Fibroblast of skin of abdomen (primary cell): ENCODE results near the gene CIDEA.

Experiments used
- DNase-seq: peaks from one replicate; pipeline ENCODE4 v3.0.0-alpha.2; 2013

Gene CIDEA

DNA sequence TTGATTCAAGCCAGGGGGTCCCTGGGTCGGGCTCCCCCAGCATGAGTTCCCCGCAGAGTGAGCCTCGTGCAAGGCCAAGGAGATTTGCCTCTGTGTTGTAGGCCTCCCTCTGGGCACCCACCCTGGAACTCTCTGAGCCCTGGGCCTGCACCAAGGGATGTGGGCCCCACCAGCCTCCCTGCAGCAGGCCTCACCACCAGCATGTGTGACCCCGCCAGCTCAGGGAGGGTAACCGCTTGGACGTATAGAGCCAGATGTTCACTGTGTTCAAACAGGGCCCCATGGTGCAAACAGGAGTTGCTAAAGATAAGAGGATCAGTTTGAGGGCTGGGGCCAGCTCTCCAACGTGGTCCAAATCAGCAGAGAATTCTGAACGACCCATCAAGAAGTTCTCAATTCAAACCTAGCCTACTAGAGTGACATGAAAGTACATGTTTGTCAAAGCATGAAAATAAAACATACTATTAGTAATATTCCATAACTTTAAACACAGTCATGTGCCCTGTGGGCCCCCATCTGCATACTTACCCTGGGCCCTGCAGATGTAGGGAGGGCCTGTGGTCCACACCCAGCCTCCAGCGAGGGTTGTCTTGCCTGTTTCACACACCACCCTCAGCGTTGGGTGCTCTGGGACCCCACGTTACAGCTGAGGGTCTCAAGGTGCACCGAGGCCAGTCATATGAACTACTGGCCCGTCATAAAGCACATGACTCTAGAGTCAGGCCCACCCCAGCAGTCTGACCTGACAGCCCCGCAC lies 48.4 kb downstream of the CIDEA start:
- DNase-seq = no peak

DNA sequence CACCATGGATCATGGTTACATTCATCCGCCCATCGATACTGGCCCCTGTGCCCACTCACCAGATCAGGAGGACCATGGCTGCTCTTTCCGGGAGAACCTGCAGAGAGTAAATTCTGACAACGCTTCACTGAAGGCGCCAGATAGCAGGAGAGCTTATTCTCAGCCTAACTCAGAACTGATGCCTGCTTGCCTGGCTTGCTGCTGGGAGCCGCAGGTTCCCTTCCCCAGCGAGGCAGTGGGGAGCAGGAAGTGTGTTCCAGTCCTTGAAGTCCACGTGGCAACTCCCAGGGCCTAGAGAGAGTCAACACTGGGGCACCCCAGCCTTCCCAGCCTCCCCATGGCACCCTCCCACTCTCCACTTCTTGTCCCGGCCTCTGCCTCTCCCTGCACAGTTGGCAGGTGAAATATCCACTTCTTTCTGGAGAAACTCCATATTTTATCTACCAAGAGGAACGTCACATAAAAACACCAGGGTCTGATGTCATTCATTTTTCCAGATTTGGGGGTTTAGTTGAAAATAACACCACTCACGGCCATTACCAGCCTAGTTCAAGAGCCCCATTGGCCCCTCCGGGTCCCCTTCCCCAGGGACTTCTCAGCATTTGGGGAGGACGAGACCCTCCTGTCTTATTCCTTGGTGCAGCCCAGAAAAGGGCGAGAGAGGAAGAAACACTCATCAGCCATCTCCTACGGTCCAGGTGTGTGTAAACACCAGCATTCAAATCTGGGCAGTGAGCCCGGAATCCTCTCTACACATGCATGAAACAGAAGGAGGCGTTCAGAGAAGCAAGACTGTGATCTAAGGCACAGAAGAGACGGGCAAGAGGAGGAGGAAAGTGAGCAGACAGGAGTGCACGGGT lies 50.4 kb downstream of the CIDEA start:
- peak; percentile 37 for DNase-seq

DNA sequence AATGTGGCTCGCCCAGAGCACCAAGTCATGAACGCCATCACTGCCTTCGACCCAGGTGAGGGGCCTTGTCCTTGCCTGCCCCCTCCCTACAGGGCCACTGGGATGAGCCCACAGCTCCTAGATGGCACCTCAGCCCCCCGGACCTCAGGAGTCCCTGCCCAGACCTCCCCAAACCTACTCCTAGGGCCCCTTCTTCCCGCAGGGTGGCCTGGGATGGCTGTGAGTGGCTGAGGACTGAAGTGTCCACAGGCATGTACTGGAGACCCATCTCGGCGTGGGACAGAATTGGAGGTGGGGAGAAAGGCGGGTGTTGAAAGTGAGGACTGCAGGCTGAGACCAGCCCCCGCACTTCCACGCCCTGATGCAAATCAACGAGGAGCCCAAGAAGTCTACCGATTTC lies 51.0 kb downstream of the CIDEA start:
- no peak for DNase-seq

DNA sequence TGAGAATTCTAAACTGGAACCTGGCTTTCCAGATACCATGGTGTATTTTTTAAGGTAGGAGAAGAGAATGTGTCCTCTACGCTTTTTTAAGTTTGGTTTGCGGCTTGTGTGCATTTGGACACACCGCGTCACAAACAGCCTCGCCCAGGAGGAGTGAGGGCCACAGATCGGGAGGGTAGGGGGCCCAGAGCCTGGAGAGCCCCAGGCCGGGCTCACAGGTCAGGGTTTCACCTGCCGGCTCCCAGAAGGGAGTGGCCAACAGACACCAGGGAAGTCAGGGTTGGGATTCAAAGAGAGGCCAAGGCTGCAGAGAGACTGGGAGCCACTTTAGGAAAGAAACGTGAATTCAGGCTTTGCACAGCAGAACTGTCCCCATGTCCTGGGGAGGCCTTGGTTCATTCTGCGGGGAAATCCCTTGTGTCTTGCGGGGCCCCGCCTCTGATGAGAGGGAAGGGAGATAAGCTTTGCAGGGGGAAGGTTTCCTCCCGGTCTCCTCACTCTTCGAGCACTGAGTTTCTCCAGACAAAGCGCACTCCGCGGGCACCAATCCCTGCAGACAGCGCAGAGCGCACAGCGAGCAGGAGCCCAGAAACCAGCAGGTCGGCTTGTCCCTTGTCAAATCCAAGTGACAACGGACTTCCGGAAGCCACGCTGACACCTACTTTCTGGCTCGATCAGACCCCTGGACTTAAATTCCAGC lies 51.9 kb downstream of the CIDEA start:
- DNase-seq = no peak

DNA sequence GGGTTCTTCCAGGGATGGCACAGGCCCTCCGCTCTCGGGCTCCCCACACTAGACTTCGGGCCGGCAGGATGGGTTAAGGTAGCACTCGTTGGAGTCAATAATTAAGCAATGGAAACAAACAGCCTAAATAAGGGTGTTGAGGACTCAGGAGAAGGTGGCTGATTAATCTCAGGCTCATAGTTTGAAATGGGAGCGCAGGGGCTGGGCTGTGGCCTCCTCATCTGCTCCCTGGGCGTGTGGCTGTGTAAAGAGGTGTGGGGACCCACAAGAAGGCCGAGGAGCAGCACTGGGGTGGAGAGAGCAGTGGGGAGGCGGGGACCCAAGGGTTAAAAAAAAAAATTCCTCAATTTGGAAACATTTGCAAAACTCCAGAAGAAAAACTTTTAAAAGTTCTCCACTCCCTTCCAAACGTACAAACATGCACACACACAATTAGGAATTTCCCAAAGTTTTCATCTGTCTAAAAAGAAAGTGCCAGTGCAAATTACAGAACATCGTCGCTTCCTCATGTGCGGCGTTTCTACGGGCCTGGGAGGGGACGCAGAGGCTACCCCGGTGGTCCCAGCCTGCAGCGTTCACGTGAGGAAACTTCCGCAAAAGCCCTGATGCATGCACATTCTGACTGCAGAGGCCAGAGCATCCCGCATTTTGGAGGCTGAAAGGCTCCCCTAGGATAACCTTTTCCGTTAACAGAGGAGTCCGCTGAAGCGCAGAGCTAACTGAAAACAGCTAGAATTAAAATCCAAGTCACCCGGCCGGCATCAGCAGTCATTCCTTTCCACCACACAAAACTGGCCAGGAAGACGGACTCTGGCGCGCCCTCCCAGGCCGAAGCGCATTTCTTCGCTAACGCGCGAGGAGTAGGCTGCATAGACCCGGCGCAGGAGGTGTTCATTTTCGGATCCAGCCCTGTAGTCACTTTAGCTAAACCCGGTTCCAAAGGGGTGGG lies 52.9 kb downstream of the CIDEA start:
- peak; percentile 74 for DNase-seq

DNA sequence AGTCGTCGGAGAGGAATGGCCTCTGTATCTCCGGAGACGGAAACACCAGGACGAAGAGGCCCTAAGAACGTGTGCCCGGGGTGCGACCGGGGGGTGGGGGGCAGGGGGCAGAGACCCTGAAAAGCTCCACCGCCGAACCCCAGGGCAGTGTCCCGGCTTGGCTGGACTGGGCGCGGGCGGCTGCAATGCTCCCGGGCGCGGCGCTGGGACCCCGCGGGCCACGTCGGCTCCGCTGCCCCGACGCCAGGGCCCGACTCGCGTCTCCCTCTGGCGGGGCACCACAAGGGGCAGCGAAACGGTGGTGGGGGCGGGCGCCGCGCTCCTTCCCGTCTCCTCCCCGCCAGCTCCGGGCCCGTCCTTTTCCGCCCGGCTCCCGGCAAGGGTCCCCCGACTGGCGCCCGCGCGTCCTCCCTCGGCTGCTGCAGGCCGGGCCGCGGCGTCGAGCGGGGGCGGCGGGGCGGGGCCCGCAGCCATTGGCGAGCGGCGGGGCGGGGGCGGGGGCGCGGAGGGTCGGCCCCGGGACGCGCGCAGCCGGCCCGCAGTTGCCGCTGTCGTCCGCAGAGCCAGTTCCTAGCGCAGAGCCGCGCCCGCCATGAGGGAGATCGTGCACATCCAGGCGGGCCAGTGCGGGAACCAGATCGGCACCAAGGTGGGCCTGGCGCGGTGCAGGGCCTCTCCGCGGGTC lies 53.7 kb downstream of the CIDEA start, which contains the start of gene TUBB6:
TUBB6 (plus strand) TSS at position 541 of the 685 bp plus-strand sequence; CDS start at position 593, 52 bp downstream.
- peak; percentile 91 for DNase-seq

DNA sequence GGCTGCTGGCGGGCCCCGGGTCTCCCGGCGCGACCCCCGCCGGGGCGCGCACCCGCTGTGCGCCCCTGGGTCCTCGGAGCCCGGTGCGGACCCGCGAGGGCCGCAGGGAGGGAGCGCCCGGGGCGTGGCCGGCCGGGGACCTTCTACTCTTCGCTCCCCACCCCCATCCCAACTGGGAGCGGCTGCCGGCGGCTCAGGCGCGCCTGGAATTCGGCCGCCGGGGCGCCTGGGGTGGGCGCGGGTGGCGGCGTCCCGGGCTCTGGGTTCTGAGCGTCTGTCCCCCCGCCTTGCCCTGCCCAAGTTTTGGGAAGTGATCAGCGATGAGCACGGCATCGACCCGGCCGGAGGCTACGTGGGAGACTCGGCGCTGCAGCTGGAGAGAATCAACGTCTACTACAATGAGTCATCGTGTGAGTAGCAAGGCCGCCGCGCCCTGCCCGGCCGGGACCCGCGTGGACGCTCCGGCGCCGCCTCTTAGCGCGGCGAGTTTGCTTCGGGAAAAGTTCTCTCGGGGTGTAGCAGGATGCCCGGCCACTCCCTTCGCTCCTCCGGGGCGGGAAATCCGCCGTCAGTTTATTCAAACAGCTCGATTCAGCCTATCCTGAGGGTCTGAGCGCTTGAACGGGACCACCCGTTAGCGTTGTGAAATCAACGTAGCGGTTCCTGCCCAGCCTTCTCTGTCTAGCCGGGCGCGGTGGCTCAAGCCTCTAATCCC lies 54.4 kb downstream of the CIDEA start:
- DNase-seq = peak; percentile 83

DNA sequence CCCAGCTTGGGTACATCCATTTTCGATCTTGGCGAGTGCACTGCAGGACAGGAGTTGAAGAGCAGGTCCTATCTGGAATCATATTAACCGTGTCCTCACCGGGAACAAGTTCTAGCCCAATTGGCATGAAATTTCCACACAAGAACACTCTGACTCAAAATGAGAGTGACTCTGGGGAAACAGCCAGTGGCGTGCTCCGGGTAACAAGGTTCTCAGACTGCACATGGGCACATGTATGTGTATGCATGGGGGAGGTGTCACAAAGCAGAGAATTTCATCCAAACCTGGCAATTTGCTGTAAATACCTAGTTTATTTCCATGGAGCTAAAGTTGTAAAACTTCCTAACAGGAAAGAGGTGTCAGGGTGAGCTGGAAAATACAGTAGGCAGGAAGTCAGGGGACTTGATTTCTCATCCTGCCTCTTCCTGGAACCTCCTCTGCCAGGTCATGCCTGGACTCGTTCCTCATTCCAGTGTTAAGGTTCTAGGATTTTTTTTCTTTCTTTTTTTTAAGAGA lies 55.6 kb downstream of the CIDEA start:
- no peak for DNase-seq

DNA sequence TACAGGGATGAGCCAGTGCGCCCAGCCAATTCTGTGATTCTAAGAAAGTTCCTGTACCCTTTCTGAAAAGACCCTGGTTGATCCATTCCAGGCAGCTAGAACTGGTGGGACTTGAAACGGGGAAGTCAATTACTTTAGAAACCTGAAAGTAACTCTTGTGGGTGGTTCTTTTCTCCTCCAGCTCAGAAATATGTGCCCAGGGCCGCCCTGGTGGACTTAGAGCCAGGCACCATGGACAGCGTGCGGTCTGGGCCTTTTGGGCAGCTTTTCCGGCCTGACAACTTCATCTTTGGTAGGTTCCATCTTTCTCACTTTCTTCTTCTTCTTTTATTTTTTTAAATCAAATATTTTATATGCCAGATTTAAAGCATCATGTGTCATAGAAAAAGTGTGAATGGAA lies 56.6 kb downstream of the CIDEA start:
- no peak for DNase-seq

DNA sequence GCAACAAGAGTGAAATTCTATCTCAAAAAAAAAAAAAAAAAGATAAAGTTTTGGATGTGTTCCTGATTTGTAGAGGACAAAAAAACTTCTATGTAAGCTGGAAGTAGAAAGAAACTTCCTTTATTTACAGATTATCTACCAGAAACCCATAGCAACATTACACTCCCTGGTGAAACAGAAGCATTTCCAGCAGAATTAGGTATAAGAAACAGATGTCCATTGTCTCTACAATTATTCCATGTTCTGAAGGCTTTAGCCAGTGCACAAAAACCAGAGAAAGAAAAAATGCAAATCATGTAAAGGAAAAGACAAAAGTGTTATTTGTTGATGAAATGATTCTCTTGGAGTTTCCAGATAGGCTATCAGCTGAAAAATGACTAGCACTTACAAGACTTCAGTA lies 58.8 kb downstream of the CIDEA start:
- DNase-seq = no peak

DNA sequence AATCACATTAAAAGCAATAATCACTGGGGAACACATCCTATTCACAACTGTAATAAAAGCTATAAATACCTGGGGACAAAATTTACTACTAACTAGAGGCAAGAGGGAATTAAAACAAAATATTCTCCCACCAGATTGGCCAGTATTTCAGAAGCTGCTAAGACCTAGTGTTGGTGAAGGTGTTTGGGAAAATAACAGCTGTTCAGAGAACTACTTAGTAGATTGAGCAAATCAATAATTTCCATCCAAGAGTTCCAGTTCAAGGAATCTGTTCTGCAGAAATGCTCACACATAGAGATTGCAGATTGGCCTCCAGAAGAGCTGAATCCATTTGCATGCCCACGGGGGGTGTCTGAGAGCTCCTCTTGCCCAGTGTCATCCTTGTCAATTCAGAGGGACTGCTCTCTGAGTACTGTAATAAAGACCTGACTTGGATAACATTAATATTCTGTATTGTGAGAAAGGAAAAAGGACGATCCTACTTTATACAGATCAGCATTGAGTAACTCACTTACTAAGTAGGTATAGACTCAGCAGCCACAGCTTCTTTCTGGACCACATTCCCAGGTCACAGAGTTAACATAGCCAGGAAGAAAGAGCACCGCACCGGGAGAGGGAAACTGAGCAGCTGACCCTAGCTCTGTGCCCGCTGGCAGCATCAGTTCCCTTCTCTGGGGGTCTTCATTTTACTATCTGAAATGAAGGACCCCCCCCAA lies 59.5 kb downstream of the CIDEA start:
- DNase-seq = no peak

DNA sequence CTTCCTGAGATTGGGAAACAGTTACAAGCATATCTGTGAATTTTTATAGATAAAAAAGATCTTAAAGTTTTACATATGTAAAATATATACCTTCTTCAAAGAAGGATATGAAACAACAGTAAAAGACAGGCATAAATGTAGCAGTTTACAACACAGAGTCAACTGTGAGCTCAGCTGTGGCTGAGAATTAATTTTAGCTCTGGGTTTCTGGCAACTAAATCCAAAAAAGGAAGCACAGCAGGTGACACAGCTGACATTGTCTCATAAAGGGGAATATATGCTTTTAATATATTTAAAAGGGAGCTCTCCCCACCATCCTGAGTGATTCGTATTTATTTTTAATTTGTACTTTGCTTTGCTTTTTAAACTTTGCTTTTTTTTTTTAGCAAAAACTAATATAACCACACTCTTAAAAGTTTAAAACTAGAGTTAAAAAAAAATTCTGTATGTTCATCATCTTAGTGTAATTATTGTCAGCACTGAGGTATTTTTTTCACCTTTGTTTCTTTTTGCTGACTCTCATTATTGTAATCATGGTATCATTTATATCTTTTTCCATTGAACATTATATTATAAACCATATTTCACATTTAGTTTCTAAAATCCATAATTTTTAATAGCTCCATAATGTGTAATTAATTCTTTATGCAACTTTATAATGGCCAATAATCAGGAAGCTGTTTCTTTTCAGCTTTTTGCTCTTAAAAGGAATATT lies 60.6 kb downstream of the CIDEA start:
- DNase-seq = no peak

DNA sequence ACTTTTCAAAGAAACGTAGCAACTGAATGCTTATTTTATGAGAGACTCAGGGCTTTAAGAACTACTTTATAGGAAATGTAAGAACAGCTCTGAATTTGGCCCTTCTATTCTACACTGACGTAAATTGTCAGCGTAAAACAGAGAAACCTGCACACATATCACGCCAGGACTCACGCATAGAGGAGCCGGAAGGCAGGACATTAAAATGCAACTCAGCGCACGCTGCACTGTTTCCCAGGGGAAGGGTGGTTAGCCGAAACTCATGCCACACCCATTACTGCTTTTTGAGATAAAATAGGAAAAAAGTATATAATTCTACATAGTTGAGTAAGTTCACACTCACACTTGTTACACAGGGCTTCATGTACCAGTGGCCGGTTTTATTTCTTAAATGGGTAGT lies 61.3 kb downstream of the CIDEA start:
- no peak for DNase-seq

DNA sequence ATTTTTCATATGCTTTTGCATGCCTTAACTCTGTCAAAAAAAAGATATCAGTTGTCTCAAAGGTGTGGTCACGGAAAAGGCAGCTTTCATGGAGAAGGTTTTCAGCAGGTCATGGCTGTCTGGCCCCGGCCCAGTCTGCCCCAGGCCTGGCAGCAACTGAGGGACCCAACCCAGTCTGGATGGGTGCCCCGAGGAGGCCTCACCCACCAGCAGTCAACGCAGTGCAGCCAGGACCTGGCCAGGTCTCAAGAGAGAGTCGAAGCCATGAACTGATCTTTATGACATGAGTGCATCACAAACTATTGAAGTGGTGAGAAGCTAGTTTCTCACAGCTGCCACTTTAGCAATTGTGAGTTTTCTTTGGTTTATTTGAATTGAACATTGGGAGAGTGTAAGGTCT lies 61.8 kb downstream of the CIDEA start:
- no peak for DNase-seq

DNA sequence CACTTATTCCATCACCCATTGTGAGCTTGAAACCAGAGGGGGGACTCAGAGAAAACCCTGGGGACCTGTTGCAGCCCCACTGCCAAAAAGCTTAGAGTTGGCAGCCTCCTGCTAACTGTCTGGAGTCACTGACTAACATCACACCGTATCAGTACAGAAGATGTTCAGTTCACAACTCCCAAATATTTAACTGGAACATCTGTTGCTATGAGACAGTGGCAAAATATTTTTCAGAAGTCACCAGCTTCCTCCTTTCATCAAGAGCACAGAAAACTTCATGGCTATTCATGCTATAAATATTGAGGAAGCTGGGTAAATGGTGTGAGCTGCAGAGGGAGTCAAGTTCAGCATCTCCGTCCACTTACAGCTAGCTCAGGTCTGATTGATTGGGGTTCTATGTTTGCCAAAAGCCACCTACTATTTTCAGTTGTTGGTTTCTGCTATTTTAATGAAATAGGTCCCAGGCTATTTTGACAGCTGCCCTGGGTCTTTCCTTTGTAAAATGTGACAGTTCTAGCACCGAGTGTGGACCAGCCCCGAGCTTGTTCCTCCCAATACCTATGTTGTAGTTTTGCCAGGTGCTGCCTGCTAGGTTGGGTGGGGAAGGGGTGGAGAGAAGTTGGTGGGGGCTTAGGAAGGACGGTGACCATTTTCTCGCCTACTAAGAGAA lies 63.6 kb downstream of the CIDEA start:
- DNase-seq = peak; percentile 72

DNA sequence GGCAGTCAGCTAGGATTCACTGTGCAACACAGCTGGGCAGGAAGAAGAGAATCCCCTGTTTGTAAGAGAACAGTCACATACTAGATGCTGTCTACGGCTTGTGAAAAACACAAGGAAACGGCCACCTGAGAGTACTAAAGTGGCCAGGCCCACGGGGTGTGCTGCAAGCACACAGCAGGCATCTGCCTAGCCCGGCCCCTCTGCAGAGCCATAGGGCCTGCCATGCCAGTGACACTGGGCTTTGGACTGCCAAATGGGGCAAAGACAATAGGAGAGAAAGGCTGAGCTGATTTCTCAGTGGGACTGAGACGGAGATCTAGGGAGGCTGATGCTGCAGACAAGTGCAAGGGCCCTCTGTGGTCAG lies 64.2 kb downstream of the CIDEA start:
- DNase-seq = no peak

DNA sequence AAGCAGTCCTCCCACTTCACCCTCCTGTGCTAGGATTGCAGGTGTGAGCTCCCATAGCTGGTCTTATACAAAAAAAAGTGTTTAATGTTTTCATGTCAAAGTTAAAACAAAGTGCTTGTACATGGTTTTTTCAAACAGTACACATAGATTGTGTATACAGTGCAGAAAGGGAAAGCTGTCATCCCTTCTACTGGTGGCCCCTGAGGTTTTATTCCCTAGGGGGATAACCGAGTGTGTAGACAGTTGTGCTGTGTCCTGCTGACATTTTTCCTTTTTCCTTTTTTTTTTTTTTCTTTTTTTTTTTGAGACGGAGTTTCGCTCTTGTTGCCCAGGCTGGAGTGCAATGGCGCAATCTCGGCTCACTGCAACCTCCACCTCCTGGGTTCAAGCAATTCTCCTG lies 64.7 kb downstream of the CIDEA start:
- no peak for DNase-seq

DNA sequence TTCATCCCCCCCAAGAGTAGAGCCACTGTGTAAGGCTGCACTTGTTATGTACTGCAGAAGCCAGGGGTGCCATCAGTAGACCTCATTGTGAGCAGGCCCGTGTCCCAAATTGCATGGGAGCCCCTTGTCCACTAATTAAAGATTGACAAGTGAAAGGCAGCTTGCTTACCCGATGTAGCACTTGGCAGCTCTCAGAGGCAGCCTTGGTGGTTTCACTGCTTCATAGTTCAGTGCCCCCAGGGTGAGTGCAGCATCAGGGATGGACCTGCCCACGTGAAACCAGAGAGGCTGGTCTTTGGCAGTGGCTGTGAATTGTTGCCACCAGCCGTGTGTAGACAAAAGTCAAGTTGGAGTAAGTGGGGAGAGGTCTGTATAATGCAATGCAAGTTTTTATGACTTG lies 67.2 kb downstream of the CIDEA start:
- no peak for DNase-seq
